Ureter (tissue), 1 donor: Measurements from ENCODE around the gene PAX5. TPM values are rescaled to one million over a fixed set of nuclear protein-coding genes. Genes with fewer than 3 reads are reported as not detected.
A peak's percentile ranks its signal among the peaks of the same experiment; 100 is the strongest.

Source experiments
- DNase-seq: peaks from one replicate; pipeline ENCODE4 v3.0.0-alpha.2; 2020; ENCODE audit warnings: low spot score
- total RNA-seq: library from RNA; stranded (reverse); gene quantifications from one replicate; pipeline ENCODE4 v1.2.4, GENCODE V29; 2023
- donor health status: DM: yes; HTN: yes; CAD: no.

PAX5 gene
- total RNA-seq, 1 donor from 2014 or later = not detected

DNA sequence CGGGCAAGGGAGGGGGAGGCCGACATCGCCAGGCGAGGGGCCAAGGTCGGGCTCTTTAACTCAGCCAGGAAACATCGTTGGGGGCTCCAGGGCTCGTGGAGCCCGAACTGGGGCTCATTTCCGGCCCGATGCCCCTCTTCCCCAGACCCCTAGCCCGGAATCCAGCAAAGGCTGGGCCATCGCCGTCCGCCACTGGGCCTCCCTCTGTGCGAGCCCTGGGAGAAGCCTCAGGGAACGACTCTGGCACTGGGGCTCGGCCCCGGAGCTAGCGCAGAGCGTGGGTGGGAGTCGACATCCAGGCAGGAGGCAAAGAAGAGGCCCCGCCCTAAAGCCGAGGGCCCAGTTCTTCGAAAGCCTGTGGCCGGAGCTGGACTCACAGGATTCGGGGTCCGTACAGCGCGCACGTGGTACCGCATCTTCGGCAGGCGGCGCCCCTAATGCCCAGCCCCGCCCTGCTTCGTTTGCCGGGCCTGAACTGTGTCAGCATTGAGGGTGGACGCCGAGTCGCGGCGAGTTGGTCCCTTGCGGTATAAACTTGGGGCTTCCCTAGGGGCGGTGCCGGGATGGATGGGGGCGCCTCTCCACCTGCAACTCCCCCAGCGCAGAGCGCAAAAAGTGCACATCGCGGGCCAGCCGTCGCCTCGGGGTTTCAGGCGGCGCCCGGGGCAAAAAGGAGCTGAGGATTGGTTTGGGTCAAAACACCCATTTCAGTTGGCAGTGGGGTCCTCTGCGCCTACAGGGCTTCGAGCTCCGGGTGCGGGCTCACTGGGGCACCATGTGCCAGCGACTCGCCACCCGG lies 3.6 kb upstream of the PAX5 start:
- DNase-seq = no peak

DNA sequence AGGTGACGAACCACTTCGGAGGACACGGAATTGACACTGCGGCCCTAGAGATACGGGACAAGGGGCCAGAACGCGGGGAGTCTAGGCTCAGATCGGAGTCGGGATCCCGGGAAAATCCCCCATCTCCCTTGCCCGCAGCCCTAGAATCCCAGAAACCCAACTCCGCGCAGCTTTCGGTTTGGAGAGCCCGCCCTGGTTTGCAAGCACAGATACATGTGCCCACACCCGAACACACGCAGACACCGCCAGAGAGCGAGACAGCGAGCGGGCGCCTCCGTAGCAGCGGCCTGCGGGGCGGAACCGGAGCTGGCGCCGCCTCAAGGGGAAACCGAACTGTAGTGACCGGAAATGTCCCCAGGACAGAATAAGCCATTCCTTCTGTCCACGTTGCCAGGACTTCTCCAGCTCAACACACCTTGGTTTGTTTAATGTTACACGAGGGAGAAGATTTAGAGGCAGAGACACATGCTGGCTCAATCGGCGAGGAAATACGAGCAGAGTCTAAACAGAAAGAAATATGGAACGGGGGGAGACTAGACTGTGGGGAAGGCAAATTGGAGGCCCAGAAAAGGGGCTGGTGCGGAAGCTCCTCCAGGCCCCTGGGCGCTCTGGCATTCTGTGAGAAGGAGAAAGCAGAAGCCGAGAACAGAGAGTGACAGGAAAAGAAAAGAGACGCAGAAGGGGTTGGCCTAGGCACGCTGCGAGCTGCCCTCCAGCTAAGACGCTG lies 2.9 kb upstream of the PAX5 start:
- no peak for DNase-seq

DNA sequence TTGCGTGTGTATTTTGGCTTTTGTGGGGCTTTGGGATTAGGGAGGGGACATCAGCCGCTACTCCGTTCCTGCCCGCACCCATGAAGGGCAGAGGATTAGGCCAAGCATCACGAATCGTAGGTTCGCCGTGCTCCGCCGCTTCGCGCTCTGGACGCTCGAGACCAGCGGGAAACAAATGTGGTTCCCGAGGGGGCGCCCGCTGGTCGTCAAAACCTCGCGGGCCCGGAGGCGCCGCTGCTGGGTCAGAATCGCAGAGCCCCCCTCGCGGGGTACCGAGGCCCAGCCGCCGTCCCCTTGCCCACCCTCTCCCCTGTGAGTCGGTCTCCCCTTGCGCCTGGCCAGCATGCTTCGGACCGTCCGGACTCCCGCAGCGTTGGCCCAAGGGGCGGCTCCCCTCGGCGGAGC lies 2.3 kb upstream of the PAX5 start:
- no peak for DNase-seq

DNA sequence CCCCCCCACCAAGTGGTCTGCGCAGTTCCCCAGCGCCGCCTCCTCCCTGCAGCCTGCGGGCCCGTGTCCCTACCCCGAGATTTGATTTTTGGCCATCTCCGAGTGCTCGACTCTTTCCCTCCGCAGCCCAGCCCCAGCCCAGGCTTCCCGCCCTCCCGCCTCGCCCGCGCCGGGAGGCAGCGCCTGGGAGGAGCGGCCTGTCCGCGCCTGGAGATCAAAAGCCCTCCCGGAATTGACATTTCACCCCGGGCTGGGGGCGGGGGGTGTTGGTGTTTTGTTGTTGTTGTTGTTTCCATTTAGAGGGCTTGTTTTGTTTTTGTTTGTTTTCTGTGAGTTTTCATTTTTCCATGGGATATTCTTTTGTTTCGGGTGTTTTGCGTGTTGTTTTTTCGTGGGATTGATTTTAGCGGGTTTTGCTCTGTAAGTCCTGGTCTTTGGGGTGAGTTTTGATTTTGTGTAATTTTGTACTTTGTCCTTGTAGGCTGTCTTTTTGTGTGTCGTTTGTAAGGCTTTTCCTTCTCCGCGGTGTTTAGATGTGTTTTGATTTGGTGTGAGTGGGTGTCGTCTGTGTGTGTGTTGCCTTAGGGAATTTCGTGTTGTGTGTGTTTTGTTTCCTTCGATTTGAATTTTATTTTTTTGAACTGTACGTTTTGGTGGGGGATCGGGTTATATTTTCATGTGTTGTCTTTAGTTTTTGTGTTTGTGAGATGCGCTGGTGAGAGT lies 1.7 kb upstream of the PAX5 start:
- DNase-seq = no peak

DNA sequence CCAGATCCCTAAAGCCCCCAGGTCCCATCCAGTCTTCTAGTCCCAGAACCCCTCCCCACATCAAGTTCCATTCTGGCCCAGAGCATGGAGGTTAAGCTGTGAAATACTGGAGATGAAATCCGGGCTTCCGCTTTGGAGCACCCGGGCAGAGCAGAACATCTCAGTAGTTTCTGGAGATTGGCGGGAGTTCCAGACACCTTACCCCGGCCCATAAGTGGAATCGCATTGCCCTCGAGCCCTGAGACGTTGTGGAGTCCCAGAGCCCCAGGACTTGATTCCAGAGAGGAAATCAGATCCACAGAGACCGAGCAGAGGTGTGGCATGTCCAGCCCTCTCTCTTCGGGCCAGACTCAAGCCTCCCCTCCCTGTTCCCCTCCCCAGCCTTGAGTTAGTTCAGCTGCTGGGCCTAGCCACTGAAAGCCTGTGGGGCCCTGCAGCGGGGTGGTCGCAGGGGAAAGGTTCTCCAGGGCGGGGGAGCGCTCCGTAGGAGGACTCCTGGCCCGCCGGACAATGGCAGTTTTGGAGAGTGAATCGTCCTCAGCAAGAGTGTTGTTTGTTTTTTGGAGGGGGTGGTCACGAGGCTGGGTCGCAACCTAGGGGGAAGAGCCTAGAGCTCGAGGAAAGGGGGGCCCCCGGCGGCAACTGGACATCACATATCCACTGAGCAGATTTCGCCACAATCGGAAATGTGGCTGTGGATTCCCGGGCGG lies 1.0 kb upstream of the PAX5 start:
- DNase-seq = no peak

DNA sequence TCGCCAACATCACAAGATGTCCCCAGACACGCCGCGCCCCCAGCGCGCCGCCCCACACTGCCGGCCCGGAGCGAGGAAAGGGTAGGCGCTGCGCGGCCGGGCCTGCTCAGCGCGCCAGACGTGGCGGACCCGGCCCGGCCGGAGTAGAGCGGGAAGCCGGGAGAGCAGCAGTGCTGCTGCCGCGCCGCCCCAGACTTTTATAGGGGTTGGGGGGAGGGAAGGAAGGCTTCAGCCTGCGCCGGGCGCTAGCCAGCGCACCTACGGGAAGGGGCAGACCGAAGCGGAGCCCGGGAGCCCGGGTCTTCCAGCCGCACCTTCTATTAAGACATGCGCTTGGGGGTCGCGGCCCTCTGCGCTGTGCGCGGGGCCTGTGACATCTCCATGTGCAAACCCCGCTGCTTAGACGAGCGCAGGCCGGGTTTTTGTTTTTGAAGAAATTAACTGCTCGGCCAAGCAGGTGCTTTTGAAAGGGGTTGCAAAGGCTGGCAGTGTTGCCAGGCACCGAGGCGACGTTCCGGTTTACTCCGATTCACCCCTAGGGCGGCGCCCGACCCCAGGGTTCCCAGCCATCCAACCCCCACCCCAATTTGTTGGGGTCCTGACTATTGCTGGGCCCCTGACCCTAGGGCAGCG lies 353 bp upstream of the PAX5 start:
- no peak for DNase-seq

DNA sequence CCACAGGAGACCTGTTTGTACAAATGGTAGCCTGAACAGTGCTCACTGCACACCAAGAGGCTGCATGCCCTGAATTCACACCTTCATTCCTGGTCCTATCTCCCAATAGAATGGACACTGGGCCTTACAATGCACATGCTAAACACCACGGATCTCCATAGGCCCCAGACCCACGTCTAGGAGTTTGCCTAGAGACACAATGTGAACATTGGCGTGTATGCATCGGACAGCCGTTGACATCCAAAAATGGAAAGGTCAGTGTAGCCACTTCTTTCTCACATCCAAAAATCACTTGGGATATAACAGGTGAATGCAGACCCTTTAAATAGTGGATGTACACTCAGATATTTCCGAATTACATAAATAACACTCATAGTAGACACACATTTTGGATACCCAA lies 927 bp downstream of the PAX5 start:
- no peak for DNase-seq

DNA sequence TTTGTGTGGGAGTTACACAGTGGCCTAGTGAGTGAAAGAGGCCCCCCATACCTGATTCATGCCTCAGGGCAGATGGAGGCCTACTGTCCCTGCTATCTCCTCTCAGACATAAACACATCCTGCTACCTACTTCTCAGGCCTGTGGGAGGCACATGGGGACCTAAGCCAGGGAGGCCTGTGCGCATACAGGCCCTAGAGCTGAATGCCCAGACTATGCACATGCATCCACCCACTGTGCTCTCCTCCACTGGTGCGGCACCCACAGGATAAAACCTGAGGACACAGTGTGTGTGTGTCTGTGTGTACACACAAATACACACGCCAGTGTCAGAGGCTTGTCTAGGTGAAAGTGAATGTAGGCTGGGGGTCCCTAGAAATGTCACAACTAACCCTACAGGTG lies 1.4 kb downstream of the PAX5 start:
- DNase-seq = no peak

DNA sequence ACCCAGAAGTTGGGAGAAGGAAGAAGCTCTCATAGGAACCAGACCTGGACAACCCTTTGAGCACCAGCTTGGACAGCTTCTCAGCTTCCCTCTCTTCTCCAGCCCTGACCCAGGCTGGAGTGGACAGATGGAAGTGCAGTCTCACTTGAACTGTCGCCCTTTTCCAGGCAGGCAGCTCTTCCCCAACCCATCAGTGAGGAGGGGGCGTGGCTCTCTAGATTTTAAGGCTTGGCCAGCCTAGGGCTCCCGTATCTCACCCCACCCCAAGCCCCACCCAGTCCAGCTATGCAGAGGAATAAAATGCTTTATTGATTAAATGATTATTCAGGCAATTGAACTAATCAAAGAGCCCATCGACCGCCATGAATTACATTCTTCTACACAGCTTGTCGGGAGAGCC lies 2.2 kb downstream of the PAX5 start:
- DNase-seq = no peak

DNA sequence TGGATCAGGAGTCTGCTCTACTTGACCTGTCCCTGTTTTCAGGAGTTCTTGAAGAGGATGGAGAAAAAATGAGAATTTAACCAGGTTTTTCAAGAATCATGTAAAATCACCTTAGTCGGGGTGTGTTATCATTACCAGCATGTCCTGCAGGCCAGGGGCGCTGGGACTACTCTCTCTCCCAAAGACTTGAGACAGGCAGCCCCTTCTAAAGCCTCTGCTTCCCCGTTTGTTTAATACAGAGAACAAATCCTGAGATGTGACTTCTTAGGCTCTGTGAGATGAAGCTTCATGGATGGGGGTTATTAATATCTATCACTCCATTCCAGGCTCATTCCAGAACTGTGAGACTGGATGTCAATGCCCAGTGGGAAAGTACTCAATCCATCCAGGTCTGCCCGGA lies 3.0 kb downstream of the PAX5 start:
- no peak for DNase-seq

DNA sequence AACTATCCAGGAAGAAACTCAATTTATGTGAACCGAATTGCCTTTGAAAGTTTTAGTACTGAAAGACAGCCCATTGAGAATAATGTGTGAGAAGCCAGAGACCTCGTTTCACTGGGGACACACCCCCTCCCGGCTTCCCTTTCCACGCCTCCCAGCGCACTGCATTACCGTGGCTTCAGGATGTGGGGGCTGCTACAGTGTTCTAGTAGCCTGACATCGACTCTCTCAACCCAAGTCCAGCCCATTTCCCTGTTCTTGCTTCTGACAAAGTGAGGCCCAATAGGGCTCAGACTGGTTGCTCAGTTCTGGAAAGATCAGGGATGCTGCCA lies 3.5 kb downstream of the PAX5 start:
- DNase-seq = no peak

DNA sequence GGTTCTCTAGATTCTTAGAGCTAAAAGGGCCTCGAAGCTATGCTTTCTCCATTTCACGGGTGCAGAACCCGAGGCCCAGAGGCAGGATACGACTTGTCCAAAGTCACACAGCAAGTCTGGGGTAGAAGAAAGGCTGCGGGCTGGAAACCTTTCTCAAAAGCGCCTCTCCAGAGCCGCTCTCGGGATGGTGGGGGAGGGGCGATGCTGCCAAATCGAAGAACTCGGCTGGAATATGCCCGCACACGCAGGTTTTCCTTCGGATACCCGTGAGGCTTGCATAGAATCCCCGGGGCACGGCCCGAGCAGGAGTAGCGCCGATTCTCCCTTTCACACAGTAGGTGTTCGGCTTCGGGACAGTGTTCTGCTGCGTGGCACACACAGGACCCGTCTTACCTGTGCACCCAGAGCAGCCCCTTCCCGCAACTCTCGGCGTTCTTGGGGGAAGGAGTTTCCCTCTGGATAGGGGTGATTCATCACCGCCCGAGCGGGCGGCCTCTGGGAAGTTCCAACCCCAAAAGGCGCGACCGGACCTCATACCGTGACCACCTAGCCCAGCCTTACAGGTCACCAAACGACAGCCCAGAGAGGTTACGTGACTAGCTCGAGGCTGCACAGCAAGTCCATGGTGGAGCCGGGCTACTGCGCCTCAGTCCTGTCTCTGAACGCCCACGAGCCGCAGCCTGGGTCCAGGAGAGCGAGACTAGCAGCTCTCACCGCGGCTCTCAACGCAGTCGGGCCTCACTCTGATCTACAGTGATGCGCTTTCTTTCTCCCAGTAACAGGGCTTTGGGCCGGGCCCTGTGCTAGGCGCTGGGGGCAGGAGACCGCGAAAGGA lies 4.1 kb downstream of the PAX5 start:
- DNase-seq = no peak

DNA sequence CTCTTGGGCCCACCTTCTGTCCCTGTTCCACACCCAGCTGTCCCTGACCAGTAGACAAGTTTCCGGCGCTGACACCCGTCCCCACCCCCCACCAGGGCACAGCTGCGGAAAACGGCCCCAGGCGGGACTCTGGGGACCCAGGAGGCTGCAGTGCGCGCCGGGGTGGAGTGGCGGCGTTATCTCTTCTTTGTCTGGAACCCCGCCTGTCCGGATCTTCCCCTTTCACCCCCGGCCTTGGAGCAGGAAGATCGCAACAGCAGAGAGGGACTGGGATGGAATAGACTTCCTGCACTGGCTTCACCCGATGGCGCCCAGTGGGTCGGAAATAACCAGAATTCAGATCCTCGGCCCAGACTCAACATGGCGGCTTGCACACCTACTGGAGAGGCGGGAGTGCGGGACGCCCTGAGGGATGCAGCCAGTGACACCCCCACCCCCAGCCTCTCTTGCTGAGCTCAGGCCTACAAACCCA lies 4.7 kb downstream of the PAX5 start:
- no peak for DNase-seq

DNA sequence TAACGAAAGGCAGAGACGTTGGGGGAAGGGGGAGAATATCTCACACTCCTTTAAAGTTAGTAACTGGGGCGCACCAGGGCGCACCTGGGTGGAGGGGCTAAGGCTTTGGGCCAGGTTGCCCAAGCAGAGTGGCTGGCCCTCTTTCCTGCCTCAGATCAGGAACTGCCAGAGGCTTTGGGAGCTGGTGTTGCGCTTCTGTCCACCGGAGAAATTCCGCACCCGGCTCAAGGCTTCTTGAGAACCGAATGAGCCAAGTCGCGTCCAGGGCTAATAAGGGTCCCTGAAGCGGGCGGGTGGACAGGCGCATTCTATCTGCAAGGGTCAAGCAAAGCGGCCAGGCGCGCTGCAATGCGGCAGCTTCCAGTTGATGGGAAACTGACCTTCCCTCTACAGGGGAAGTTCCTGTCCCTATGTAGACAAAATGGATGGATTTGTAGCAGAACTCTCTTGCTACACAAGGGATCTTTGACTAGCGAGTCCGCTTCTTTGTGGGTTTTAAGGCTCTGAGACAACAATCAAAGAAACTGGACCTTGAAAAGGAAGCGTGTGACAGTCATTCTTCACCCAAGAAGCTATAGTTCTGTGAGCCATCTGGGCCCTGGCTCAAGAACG lies 5.5 kb downstream of the PAX5 start:
- no peak for DNase-seq

DNA sequence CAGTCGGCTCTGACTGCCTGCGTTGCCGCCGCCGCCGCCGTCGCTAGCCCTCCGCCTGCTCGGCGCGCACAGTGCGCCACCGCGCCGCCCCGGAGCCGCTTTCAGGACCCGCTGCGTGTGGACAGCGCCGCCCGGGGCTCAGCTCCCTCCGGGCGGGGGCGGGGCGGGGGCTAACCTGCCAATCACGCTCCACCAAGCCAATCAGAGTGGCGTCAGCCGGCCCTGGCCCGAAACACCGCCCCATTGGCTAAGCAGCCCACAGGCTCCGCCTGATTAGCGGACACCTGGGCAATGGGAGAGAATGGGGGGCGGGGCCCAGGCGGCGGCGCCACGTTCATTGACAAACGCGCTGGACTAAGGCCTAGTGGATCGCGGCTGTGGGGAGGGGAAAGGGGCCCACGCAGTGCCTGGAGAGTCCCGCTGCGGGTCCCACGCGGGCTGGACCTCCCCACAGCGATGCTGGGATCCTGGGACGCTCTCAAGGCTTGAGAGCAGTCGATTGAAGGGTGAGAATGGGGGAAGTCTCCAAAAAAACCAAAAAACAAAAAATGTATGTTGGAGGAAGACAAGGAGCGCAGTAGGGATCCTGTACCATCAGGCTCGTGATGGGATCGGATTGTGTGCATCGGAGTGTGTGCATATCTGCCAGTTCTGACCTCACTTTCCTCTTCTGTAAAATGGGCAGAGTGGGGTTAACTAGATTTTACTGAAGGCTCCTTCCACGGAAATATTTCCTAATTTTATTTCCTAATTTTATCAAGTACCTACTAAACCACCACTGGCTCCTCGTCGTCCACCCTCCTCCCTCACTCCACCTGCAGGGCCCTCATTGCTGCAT lies 6.3 kb downstream of the PAX5 start:
- DNase-seq = peak; percentile 88

DNA sequence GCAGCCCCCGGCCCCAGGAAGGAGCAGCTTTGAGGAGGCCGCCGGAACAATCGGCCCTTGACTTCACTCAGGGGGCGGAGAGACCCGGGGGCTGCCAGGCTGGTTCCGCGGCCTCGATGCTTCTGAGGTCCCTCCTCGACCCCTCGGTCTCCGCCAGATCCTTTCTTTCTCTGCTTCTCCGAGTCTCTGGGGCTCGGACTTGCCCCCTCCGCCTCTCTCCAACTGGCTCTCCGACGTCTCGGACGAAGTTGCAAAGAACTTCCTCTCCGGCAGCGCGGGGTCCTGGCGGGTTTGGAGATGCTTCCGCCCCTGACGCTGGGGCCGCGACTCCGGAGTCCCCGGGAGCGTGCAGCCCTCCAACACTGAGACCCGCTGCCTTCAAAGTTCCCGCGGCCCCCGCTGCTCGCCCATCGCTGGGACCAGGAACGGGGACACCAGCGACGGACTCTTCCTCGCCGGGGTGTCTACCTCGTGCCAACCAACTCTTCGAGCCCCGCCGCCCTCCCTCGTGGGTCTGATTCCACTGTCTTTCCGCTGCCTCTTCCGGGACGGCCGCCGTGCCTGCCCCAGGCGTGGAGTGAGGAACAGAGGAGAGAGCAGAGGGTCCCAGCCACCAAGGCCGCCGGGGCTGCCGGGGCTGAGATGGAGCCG lies 7.0 kb downstream of the PAX5 start:
- no peak for DNase-seq

DNA sequence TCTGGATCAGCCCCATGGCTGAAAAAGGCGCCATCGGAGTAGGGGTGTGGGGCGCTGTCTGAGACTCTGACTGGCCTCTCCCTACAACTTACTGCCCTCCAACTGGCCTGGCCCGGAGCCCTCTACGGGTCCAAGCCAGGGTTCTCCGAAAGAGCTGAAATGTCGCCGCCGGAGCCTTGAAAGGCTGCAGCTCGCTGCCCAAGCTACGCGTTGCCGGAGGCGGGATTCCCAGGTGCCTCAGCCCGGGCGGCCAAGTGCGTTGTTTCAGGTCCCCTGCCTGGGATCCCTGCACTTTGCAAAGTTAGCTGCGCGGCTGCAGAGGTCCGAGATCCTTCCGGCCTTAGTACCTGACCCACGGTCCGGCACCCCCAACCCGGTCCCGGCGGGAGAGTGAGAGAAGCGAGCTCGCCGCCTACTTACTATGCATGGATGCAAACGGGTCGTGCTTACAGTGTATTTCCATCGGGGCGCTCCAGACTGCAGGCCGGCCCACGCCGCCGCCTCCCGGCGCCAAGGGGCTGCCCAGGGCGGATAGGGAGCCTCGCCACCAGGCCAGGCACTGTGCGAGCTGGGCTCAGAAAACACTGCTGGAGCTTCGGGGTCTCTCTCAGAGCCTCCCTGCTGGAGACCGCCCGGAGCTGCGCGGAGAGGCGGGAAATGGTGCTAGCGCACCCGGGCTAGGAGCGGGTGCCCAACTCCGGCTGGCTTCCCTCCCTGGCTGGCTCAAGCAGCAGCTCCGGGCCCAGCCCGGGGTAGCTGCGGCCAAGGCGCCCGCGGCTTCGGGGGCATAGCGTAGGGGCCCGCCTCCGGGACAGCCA lies 7.7 kb downstream of the PAX5 start:
- no peak for DNase-seq

DNA sequence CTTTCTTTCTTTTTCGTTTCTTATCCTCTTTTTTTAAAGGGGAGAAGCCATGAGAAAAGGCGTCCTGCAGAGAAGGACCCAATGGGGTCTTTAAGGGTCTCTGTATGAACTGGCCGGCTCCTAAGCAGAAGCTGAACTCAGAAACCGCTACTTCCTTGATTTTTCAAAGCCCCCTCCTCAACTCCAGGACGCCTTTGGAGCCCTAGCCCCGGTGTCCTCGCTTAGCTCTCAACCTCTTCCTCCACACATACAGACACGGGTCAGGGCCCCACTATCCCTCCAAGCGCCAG lies 8.3 kb downstream of the PAX5 start:
- DNase-seq = no peak
